ENCODE data around the gene CCP110.

CCP110 gene

GRCh38 chr16:19548144-19548543, 24.4 kb downstream of the CCP110 start:
- DNase-seq (ENCODE audit: low read depth): no peak

DNA sequence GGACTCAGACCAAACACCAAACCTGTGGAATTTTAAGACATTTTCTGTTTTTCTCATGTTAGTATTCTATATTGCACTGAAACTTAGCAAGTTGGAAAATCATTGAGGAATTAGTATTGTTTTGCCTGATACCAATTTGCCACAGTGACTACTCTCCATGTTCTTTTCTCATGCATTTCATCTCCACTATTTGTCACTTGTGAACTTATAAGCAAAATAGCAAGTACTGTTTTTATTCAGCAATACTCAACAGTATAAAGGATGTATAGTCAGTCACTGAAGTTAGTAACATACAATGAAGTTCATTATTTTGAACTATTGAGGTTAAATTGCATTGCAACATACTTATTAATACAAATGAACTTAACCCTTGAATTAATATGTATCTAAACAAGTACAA, 25.9 kb downstream of the CCP110 start:
- DNase-seq (ENCODE audit: low read depth): no peak

DNA sequence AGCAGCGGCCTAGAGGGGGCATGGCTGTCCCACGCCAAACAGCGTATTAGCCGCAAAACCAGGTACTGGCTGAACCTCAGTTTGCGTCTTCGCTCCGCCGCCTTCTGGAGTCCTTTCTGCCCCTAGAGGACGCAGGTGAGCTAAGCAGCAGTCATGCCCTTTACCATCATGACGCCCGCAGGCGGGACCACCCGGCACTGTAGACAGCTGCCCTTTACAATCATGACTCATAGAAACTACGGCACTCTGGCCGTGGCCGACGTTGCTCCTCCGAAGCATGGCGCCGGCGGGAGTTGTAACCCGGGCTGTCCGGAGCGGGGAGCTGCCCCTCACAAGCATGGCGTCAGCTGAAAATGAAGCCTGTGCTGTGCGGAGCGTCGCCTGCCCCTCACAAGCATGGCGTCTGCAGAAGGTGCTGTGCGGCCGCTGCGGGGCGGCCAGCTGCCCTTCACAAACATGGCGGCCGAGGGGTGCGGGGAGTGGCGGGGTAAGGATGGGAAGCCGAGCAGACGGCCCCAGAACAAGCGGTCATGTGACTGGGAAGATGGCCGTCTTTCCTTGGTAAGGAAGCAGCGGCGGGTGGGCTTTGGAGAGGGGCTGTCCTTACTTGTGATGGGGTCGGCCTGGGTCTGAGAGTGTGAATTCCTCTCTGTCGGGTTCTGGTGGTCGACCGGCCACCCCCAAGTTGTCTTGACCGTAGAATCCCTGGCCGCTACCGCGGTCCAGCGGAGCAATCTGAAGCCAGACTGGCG, 31.6 kb downstream of the CCP110 start, which contains the start of gene VPS35L:
TSS of gene VPS35L (plus strand) at position 518 of the 752 bp plus-strand sequence. CDS start at position 545, 27 bp downstream.
- peak; percentile 95 for DNase-seq (ENCODE audit: low read depth)

- DNase-seq (ENCODE audit: low read depth): no peak
These were observed 32.4 kb downstream of the CCP110 start for GRCh38 chr16:19555938-19556771.

DNA sequence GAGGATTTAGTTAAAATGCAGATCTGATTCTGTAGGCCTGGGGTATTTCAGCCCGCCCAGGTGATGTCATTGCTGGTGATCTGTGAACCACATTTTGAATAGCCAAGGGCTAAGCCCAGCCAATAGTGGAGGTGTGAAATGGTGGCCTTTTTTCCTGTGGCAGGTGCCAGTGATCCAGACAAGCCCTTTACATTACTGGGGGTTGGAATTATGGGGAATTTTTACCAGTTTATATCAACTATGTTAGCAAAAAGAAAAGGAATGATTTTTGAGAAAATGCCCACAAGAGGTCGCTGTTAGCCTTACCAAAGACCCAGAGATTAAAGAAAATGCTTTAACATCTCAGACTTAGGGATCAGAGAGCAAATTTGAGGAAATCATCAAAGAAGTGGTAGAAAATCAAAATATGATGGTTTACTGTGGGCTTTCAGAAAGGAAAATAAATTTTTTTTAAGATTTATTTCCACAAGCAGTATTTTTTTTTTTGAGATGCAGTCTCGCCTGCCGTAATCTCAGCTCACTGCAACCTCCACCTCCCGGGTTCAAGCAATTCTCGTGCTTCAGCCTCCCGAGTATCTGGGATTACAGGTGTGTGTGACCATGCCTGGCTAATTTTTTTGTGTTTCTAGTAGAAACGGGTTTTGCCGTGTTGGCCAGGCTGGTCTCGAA, 35.6 kb downstream of the CCP110 start:
- DNase-seq (ENCODE audit: low read depth): peak; percentile 37

DNA sequence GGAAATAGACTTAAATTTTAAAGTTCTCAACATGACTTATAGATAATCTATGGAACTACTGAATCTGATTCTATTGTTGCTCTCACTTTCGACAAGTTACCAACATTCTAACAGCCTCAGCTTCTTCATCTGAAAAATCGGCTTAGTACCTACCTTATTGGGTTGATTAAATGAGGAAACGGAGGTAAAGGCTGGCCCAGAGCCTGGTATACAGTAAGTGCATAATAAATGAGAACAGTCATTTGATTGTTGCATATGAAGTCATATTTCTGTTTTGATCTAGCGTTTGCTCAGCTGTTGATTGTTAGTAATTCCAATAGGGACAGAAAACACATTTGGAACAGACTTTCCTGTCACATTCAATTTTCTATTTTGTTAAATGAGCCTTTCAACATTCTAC, 36.3 kb downstream of the CCP110 start:
- DNase-seq (ENCODE audit: low read depth): no peak

DNA sequence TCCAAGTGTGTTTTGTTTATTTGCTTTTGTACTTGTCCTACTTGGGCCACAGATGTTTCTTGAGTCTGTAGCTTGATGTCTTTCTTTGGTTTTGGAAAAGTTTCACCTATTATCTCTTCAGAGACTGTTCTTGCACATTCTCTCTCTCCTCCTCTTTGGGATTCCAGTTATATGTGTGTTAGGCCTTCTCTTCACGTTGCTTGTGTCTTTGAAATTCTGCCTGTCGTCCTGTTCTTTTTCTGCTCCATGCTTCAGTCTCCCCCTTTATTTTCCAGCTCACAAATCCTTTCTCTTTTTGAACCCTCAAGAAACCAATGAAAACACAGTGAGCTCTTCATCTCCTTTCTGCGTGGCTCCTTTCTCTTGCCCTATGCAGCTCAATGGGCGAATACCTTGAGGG, 39.6 kb downstream of the CCP110 start:
- DNase-seq (ENCODE audit: low read depth): no peak

DNA sequence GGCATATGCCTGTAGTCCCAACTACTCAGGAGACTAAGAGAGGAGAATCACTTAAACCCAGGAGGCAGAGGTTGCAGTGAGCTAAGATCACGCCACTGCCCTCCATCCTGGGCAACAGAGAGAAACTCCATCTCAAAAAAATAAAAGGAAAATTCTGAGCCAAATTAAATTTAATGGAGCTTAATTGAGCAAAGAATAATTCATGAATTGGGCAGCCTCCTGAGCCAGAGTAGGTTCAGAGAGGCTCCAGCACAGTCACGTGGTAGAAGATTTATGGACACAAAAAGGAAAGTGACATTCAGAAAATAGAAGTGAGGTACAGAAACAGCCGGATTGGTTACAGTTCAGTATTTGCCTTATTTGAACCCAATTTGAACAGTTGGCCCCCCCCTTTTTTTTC, 42.6 kb downstream of the CCP110 start:
- no peak for DNase-seq (ENCODE audit: low read depth)

DNA sequence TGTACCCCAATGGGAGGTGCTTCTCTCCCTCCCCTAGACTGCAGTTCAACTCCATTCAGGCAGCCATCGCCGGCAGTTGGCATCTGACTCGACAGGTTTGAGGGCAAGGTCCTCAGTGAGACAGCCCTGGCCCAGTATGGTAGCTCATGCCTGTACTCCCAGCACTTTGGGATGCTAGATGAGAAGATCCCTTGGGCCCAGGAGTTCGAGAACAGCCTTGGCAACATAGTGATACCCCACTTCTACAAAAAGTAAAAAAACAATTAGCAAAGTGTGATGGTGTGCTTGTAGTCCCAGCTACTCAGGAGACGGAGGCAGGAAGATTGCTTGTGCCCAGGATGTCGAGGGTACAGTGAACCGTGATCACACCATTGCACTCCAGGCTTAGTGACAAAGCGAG, 43.8 kb downstream of the CCP110 start:
- DNase-seq (ENCODE audit: low read depth): no peak

GRCh38 chr16:19573997-19574396, 50.3 kb downstream of the CCP110 start:
- no peak for DNase-seq (ENCODE audit: low read depth)

DNA sequence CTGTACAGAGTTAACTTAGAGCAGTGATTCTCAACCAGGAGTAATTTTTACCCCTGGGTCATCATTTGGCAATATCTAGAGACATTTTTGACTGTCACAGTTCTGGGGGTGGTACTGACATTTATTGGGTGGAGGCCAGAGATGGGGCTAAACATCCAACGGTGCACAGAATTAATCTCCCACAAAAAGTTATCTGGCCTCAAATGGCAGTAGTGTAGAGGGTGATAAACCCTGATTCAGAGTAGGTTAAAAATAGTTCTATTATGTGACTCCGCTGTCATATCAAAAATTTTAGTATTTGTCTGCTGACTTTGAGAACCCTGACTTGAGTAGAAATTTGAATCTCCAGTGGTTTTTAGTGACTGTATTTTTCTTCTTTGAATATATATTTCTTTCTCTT, 50.9 kb downstream of the CCP110 start:
- DNase-seq (ENCODE audit: low read depth): no peak

GRCh38 chr16:19578378-19578971, 54.7 kb downstream of the CCP110 start:
- DNase-seq (ENCODE audit: low read depth): no peak

GRCh38 chr16:19582050-19582831, 58.5 kb downstream of the CCP110 start:
- DNase-seq (ENCODE audit: low read depth): no peak

- no peak for DNase-seq (ENCODE audit: low read depth)
These were observed 60.0 kb downstream of the CCP110 start for GRCh38 chr16:19583665-19584300.

DNA sequence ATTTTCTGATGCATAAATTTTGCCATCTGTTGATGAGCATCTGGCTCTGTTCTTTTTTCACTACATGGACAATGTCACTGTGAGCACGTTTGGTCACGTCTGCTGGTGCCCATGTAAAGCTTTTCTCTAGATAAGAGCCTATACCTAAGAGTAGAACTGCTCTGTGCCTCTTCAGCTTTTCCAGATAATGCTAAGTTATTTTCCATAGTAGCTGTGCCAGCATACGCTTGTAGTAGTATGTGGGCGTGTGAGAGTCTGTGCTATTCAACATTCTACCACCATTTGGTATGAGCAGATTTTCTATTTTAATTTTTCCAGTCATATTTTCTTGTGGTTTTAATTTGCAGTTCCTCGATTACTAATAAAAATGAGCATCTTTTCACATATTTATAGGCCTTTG, 64.9 kb downstream of the CCP110 start:
- DNase-seq (ENCODE audit: low read depth): no peak

DNA sequence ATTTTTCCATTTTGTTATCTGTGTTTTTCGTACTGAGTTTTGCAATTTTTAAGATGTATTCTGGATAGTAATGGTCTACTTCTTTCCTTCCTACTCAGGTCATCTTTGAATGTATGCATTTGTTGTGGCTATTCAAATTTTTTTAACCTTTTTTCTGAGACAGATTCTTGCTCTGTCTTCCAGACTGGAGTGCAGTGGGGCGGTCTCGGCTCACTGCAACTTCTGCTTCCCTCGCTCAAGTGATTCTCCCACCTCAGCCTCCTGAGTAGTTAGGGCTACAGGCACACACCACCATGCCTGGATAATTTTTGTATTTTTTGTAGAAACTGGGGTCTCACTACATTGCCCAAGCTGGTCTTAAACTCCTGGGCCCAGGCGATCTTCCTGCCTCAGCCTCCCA, 65.4 kb downstream of the CCP110 start:
- DNase-seq (ENCODE audit: low read depth): no peak

DNA sequence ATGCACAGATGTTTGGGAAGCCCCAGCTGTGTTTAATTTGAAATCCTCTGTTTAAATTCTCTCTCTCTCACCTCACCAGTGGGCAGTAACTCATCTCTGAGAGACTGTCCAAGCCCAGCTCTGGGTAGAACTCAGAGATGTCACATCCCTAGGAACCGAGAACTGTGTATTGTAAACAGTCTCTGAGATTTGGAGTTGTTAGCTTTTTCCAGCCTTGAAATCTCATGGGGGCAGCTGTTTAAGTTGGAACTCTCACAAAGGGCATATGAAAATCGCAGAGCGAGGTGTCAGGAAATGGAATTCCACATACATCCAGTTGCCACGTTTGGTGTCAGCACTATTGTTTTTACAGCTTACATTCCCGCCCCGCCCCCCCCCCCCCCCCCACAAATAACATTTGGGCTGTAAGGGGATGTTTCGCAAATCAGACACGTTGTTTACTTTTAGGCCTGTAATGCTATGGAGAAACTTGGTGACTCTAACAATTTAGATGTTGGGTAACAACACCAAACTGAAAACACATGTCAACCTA, 66.1 kb downstream of the CCP110 start:
- no peak for DNase-seq (ENCODE audit: low read depth)

DNA sequence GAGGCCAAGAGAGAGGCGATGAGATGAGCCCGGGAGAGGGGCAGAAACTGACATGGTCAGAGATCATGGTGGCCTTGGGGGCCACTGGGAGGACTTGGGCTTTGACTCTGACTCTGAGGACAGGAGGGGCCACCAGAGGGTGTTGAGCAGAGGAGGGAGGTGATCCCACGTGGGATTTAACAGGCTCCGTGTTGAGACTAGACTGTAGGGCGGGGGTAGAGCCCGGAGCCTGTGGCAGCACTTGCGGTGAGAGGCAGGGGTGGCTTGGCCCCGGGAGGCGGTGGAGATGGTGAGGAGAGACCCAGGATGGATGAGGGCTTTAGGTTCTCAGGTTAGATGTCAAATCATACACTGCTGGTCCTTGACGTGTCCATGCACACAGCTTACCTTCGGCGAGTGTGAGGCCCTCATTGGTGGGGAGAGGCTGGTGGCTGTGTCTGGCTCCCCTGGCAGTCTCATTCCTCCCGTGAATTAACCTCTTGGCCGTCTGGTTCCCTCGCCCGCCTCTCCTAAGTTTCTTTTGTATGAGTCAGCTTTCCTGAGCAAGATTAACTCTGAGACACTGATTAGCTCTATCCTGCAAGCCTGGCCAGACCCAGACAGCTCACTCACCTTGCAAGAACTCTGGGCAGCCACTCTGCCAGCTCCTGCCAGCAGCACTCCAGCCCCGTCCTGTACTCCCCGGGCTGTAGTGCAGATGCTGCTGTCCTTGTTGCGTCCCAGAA, 71.5 kb downstream of the CCP110 start:
- DNase-seq (ENCODE audit: low read depth): peak; percentile 88

- DNase-seq (ENCODE audit: low read depth): no peak
These were observed 75.2 kb downstream of the CCP110 start for GRCh38 chr16:19598805-19599510.

All from non-pigmented ciliary epithelial cell (primary cell).